Measurements from ENCODE around the gene SNAI3.

GRCh38 chr16:88654363-88655052, 31.8 kb downstream of the SNAI3 start:
- TF ChIP-seq CTCF (IDR thresholded peaks at IDR 0.05): no peak
- TF ChIP-seq EZH2 (IDR thresholded peaks at IDR 0.05; ENCODE audit: borderline replicate concordance, insufficient read depth, low read depth, low read length, poor library complexity, severe bottlenecking): no peak

Measured in B cell (primary cell).